DMS114 treated with DMSO at 0.1 percent for 48 hours (cell line): ENCODE results near the gene P2RY6.

Experiments used
- DNase-seq: peaks from one replicate; lab custom pipeline; 2025; ENCODE audit not compliant: unreplicated experiment; lab: John Stamatoyannopoulos, UW

Gene P2RY6

GRCh38 chr11:73236854-73237253 is 35.3 kb upstream of the P2RY6 start:
- DNase-seq = no peak

GRCh38 chr11:73237471-73238290 is 34.5 kb upstream of the P2RY6 start:
- no peak for DNase-seq

- DNase-seq = no peak
These were observed 33.0 kb upstream of the P2RY6 start for GRCh38 chr11:73239111-73239521.

GRCh38 chr11:73239571-73240189 is 32.5 kb upstream of the P2RY6 start:
- no peak for DNase-seq

- no peak for DNase-seq
These were observed 31.9 kb upstream of the P2RY6 start for GRCh38 chr11:73240190-73240781.

- DNase-seq = no peak
These were observed 30.8 kb upstream of the P2RY6 start for GRCh38 chr11:73241300-73241699.

- peak; percentile 18 for DNase-seq
These were observed 29.7 kb upstream of the P2RY6 start for GRCh38 chr11:73242251-73243092.

GRCh38 chr11:73243093-73243485 is 29.0 kb upstream of the P2RY6 start:
- DNase-seq = no peak

GRCh38 chr11:73244589-73245240 is 27.4 kb upstream of the P2RY6 start:
- DNase-seq = no peak

- DNase-seq = no peak
These were observed 26.7 kb upstream of the P2RY6 start for GRCh38 chr11:73245461-73245860.

- no peak for DNase-seq
These were observed 25.8 kb upstream of the P2RY6 start for GRCh38 chr11:73246303-73246702.

GRCh38 chr11:73248526-73249185 is 23.5 kb upstream of the P2RY6 start:
- DNase-seq = no peak

GRCh38 chr11:73249304-73249703 is 22.8 kb upstream of the P2RY6 start:
- DNase-seq = no peak

- no peak for DNase-seq
These were observed 22.0 kb upstream of the P2RY6 start for GRCh38 chr11:73249853-73250783.

GRCh38 chr11:73252577-73253191 is 19.5 kb upstream of the P2RY6 start:
- no peak for DNase-seq

GRCh38 chr11:73257342-73258103 is 14.6 kb upstream of the P2RY6 start:
- DNase-seq = no peak

GRCh38 chr11:73258104-73259035 is 13.8 kb upstream of the P2RY6 start:
- DNase-seq = no peak
